Suprapubic skin (tissue), 4 donors: Measurements from ENCODE around the gene PRR36.

Experiments
- CTCF ChIP-seq, 2 donors: fragments of 200-600 bp in 1 of 2; fragments of 450-650 bp in 1 of 2; sonication (generic) in 1 of 2; IDR thresholded peaks; one replicate each; pipeline ENCODE4 v1.5.1; 2016 to 2019; ENCODE audit warnings: antibody characterized with exemption in 2 of 2, mild to moderate bottlenecking in 1 of 2, moderate library complexity in 1 of 2
- EP300 ChIP-seq: sonication (generic); formaldehyde crosslinking; IDR thresholded peaks from one replicate; pipeline ENCODE4 v1.6.1; 2017; ENCODE audit warnings: antibody characterized with exemption
- POLR2A ChIP-seq, 2 donors: fragments of 450-650 bp; IDR thresholded peaks; one replicate each; pipeline ENCODE4 v1.6.1; 2017; ENCODE audit warnings: antibody characterized with exemption in 2 of 2, mild to moderate bottlenecking in 2 of 2, moderate library complexity in 2 of 2
- POLR2AphosphoS5 ChIP-seq, 3 donors: sonication (generic); formaldehyde crosslinking; IDR thresholded peaks; one replicate each; pipeline ENCODE4 v1.6.1; 2017; ENCODE audit warnings: antibody characterized with exemption in 3 of 3

- TF ChIP-seq EP300 (no peak), POLR2A (IDR thresholded peaks at IDR 0.05) (no peak), CTCF (IDR thresholded peaks at IDR 0.05) (no peak), POLR2AphosphoS5 (IDR thresholded peaks at IDR 0.05) (no peak)
Measured at GRCh38 chr19:7921967-7922835, 48.0 kb upstream of the PRR36 start.
